ENCODE data around the gene TMEM62.

The TMEM62 gene

DNA sequence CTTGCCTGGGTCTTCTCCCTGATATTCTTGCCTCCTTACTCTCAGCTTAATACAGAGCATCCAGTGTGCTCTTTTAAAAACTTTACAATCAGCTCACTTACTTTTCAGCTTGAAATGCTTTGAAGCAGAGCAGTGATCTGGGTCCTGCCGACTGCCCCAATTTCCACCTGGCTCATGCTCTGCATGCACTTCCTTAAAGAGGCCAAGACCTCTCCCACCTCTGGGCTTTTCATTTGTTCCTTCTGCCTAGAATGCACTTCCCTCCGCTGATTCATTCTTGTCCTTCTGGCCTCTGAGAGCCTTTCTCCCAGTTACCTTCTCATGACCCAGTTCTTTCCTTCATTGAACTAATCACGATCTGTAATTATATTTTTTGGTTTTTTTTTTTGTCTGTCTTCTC lies 49.9 kb downstream of the TMEM62 start:
- peaks cover 5% of the 10 kb centered on the region for H3K4me1 ChIP-seq (ENCODE audit: low read length)
- H3K79me2 ChIP-seq (ENCODE audit: low read length): peaks cover 11% of the 10 kb centered on the region
- H3K27ac ChIP-seq (ENCODE audit: low read length): no peak overlapping the region
- no peak overlapping the region for H2AFZ ChIP-seq (ENCODE audit: low read depth, low read length)
- TF ChIP-seq, protein P1, sequence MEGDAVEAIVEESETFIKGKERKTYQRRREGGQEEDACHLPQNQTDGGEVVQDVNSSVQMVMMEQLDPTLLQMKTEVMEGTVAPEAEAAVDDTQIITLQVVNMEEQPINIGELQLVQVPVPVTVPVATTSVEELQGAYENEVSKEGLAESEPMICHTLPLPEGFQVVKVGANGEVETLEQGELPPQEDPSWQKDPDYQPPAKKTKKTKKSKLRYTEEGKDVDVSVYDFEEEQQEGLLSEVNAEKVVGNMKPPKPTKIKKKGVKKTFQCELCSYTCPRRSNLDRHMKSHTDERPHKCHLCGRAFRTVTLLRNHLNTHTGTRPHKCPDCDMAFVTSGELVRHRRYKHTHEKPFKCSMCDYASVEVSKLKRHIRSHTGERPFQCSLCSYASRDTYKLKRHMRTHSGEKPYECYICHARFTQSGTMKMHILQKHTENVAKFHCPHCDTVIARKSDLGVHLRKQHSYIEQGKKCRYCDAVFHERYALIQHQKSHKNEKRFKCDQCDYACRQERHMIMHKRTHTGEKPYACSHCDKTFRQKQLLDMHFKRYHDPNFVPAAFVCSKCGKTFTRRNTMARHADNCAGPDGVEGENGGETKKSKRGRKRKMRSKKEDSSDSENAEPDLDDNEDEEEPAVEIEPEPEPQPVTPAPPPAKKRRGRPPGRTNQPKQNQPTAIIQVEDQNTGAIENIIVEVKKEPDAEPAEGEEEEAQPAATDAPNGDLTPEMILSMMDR (IDR thresholded peaks at IDR 0.05; ENCODE audit: low read depth, low read length): no peak
- TF ChIP-seq EZH2phosphoT487 (IDR thresholded peaks at IDR 0.05; ENCODE audit: low read depth): no peak
- H3K9me3 ChIP-seq (ENCODE audit: insufficient read depth, low read length): no peaks in the 10 kb centered on the region
- peaks cover 21% of the 10 kb centered on the region for H3K36me3 ChIP-seq (replicated peaks; ENCODE audit: low read depth, low read length)
- no peak overlapping the region for H3K9ac ChIP-seq (ENCODE audit: low read length)
- no peak overlapping the region for H3K4me2 ChIP-seq (ENCODE audit: low read length)
- no peaks in the 10 kb centered on the region for H3K27me3 ChIP-seq (ENCODE audit: low read depth, low read length)
- no peaks in the 10 kb centered on the region for H4K20me1 ChIP-seq (ENCODE audit: insufficient read depth, low read length)
- no peak overlapping the region for H3K4me3 ChIP-seq (ENCODE audit: low read length)

GRCh38 chr15:43184407-43185124 lies 51.2 kb downstream of the TMEM62 start:
- Histone ChIP-seq H3K27ac (ENCODE audit: low read length) (peak overlapping the region; percentile 28), H2AFZ (ENCODE audit: low read depth, low read length) (no peak overlapping the region), H3K9ac (ENCODE audit: low read length) (no peak overlapping the region), H3K4me1 (ENCODE audit: low read length) (peaks cover 5% of the 10 kb centered on the region), H3K36me3 (replicated peaks; ENCODE audit: low read depth, low read length) (peaks cover 13% of the 10 kb centered on the region), H3K4me2 (ENCODE audit: low read length) (no peak overlapping the region), H3K4me3 (ENCODE audit: low read length) (peak overlapping the region; percentile 90; the same call in 1 of the 2 replicates), H4K20me1 (ENCODE audit: insufficient read depth, low read length) (no peaks in the 10 kb centered on the region), H3K79me2 (ENCODE audit: low read length) (peaks cover 11% of the 10 kb centered on the region), H3K27me3 (ENCODE audit: low read depth, low read length) (no peaks in the 10 kb centered on the region), H3K9me3 (ENCODE audit: insufficient read depth, low read length) (no peaks in the 10 kb centered on the region)
- TF ChIP-seq, protein P1 (IDR thresholded peaks at IDR 0.05; ENCODE audit: low read depth, low read length): no peak
- TF ChIP-seq EZH2phosphoT487 (IDR thresholded peaks at IDR 0.05; ENCODE audit: low read depth): no peak

GRCh38 chr15:43185157-43186002 lies 52.0 kb downstream of the TMEM62 start, which contains the start of gene CCNDBP1:
TSS of gene CCNDBP1 (plus strand) at chr15:43185403. CDS start at chr15:43185499, 96 bp downstream.
- Histone ChIP-seq H3K79me2 (ENCODE audit: low read length) (peaks cover 11% of the 10 kb centered on the region), H2AFZ (ENCODE audit: low read depth, low read length) (peak within 1 kb of the TSS; percentile 50), H4K20me1 (ENCODE audit: insufficient read depth, low read length) (no peaks in the 10 kb centered on the region), H3K27ac (ENCODE audit: low read length) (peak within 1 kb of the TSS; percentile 68), H3K27me3 (ENCODE audit: low read depth, low read length) (no peaks in the 10 kb centered on the region), H3K9me3 (ENCODE audit: insufficient read depth, low read length) (no peaks in the 10 kb centered on the region), H3K9ac (ENCODE audit: low read length) (peak within 1 kb of the TSS; percentile 79), H3K4me1 (ENCODE audit: low read length) (peaks cover 5% of the 10 kb centered on the region), H3K4me3 (ENCODE audit: low read length) (peak within 1 kb of the TSS; percentile 90), H3K4me2 (ENCODE audit: low read length) (peak within 1 kb of the TSS; percentile 88), H3K36me3 (replicated peaks; ENCODE audit: low read depth, low read length) (peaks cover 16% of the 10 kb centered on the region)
- no peak for TF ChIP-seq EZH2phosphoT487 (IDR thresholded peaks at IDR 0.05; ENCODE audit: low read depth)
- TF ChIP-seq, protein P1 (IDR thresholded peaks at IDR 0.05; ENCODE audit: low read depth, low read length): peak; percentile 52

GRCh38 chr15:43186003-43186353 lies 52.6 kb downstream of the TMEM62 start:
- H3K4me1 ChIP-seq (ENCODE audit: low read length): peaks cover 5% of the 10 kb centered on the region
- peaks cover 11% of the 10 kb centered on the region for H3K79me2 ChIP-seq (ENCODE audit: low read length)
- H2AFZ ChIP-seq (ENCODE audit: low read depth, low read length): peak overlapping the region; percentile 50
- peak overlapping the region; percentile 88 for H3K4me2 ChIP-seq (ENCODE audit: low read length)
- no peaks in the 10 kb centered on the region for H4K20me1 ChIP-seq (ENCODE audit: insufficient read depth, low read length)
- H3K27ac ChIP-seq (ENCODE audit: low read length): peak overlapping the region; percentile 68
- no peaks in the 10 kb centered on the region for H3K27me3 ChIP-seq (ENCODE audit: low read depth, low read length)
- TF ChIP-seq EZH2phosphoT487 (IDR thresholded peaks at IDR 0.05; ENCODE audit: low read depth): no peak
- TF ChIP-seq, protein P1 (IDR thresholded peaks at IDR 0.05; ENCODE audit: low read depth, low read length): no peak
- peak overlapping the region; percentile 79 for H3K9ac ChIP-seq (ENCODE audit: low read length)
- H3K4me3 ChIP-seq (ENCODE audit: low read length): peak overlapping the region; percentile 90
- H3K36me3 ChIP-seq (replicated peaks; ENCODE audit: low read depth, low read length): peaks cover 16% of the 10 kb centered on the region
- H3K9me3 ChIP-seq (ENCODE audit: insufficient read depth, low read length): no peaks in the 10 kb centered on the region

Data from OCI-LY3 (cell line).